Stimulated activated naive B cell treated with anti-CD40 and anti-IgM and Interleukin-4, amounts not matched to agents 10 μg/mL and 1 μg/mL and 100 μg/mL, for 72 hours (primary cell): Measurements from ENCODE around the gene ARL4D.

Source experiments
- ATAC-seq, 2 donors: fragments of 150-1000 bp; cut with Tn5 transposase; replicated peaks; 2 replicates each; pipeline ENCODE4 v1.10.0; 2021; ENCODE audit warnings: moderate library complexity in 1 of 2
- DNase-seq: peaks from one replicate; pipeline ENCODE4 v3.0.0; 2021
- H3K27ac Mint-ChIP-seq: one replicate; pipeline ENCODE4 v1.8.0; 2022; ENCODE audit warnings: mild to moderate bottlenecking, mixed read lengths
- H3K27me3 Mint-ChIP-seq, 2 donors: one replicate each; pipeline ENCODE4 v1.8.0; 2022; ENCODE audit warnings: mixed read lengths in 2 of 2
- H3K36me3 Mint-ChIP-seq, 2 donors: one replicate each; pipeline ENCODE4 v1.8.0; 2022; ENCODE audit warnings: mixed read lengths in 2 of 2, mild to moderate bottlenecking in 1 of 2
- H3K4me1 Mint-ChIP-seq, 2 donors: one replicate each; pipeline ENCODE4 v1.8.0; 2022; ENCODE audit warnings: mixed read lengths in 2 of 2, mild to moderate bottlenecking in 1 of 2
- H3K4me3 Mint-ChIP-seq, 2 donors: one replicate each; pipeline ENCODE4 v1.8.0; 2022; ENCODE audit warnings: mild to moderate bottlenecking in 2 of 2, mixed read lengths in 2 of 2, moderate library complexity in 1 of 2
- H3K9me3 Mint-ChIP-seq, 2 donors: one replicate each; pipeline ENCODE4 v1.8.0; 2022; ENCODE audit warnings: mixed read lengths in 2 of 2, mild to moderate bottlenecking in 1 of 2

ARL4D gene

GRCh38 chr17:43377056-43377810 is 21.6 kb upstream of the ARL4D start:
- H3K27me3 Mint-ChIP-seq, result no peaks in the 10 kb centered on the region
- H3K36me3 Mint-ChIP-seq, result peaks cover 5 to 25% of the 10 kb centered on the region in 2 donors
- peak overlapping the region; percentile 31 for H3K27ac Mint-ChIP-seq
- H3K4me1 Mint-ChIP-seq, result peaks cover 19 to 20% of the 10 kb centered on the region in 2 donors
- H3K9me3 Mint-ChIP-seq, result peaks cover 10% of the 10 kb centered on the region in 2 donors
- DNase-seq, result no peak
- H3K4me3 Mint-ChIP-seq, result no peak overlapping the region
- ATAC-seq, result no peak

- peaks cover 5 to 25% of the 10 kb centered on the region in 2 donors for H3K36me3 Mint-ChIP-seq
- DNase-seq, result no peak
- no peak overlapping the region for H3K4me3 Mint-ChIP-seq
- no peak for ATAC-seq
- peak overlapping the region; percentile 75 for H3K27ac Mint-ChIP-seq
- H3K27me3 Mint-ChIP-seq, result no peaks in the 10 kb centered on the region
- H3K4me1 Mint-ChIP-seq, result peaks cover 4 to 14% of the 10 kb centered on the region in 2 donors
- H3K9me3 Mint-ChIP-seq, result peaks cover 10% of the 10 kb centered on the region in 2 donors
These were observed 20.0 kb upstream of the ARL4D start for GRCh38 chr17:43378766-43379165.

GRCh38 chr17:43380307-43380706 is 18.5 kb upstream of the ARL4D start:
- Mint-ChIP-seq H3K27ac (no peak overlapping the region), H3K4me3 (no peak overlapping the region), H3K9me3 (peaks cover 10% of the 10 kb centered on the region in 2 donors), H3K27me3 (no peaks in the 10 kb centered on the region), H3K4me1 (peaks cover 2 to 12% of the 10 kb centered on the region in 2 donors), H3K36me3 (peaks cover 5 to 25% of the 10 kb centered on the region in 2 donors)
- ATAC-seq (no peak), DNase-seq (no peak)

GRCh38 chr17:43381204-43381603 is 17.6 kb upstream of the ARL4D start:
- peaks cover 5 to 25% of the 10 kb centered on the region in 2 donors for H3K36me3 Mint-ChIP-seq
- ATAC-seq (no peak), DNase-seq (no peak)
- H3K4me1 Mint-ChIP-seq, result peaks cover 11 to 16% of the 10 kb centered on the region in 2 donors
- H3K27ac Mint-ChIP-seq, result no peak overlapping the region
- no peaks in the 10 kb centered on the region for H3K27me3 Mint-ChIP-seq
- peaks cover 10% of the 10 kb centered on the region in 2 donors for H3K9me3 Mint-ChIP-seq
- no peak overlapping the region for H3K4me3 Mint-ChIP-seq

GRCh38 chr17:43381621-43382020 is 17.2 kb upstream of the ARL4D start:
- Mint-ChIP-seq H3K4me1 (peaks cover 11 to 16% of the 10 kb centered on the region in 2 donors), H3K27me3 (no peaks in the 10 kb centered on the region), H3K27ac (no peak overlapping the region), H3K36me3 (peaks cover 5 to 25% of the 10 kb centered on the region in 2 donors), H3K4me3 (no peak overlapping the region), H3K9me3 (peaks cover 10% of the 10 kb centered on the region in 2 donors)
- no peak for ATAC-seq
- DNase-seq, result no peak

GRCh38 chr17:43382776-43383175 is 16.0 kb upstream of the ARL4D start:
- H3K9me3 Mint-ChIP-seq, result peaks cover 10% of the 10 kb centered on the region in 2 donors
- H3K4me1 Mint-ChIP-seq, result peaks cover 19 to 23% of the 10 kb centered on the region in 2 donors
- H3K27me3 Mint-ChIP-seq, result no peaks in the 10 kb centered on the region
- DNase-seq, result no peak
- ATAC-seq, result no peak
- no peak overlapping the region for H3K27ac Mint-ChIP-seq
- H3K36me3 Mint-ChIP-seq, result peaks cover 5 to 25% of the 10 kb centered on the region in 2 donors
- H3K4me3 Mint-ChIP-seq, result no peak overlapping the region

- Mint-ChIP-seq H3K9me3 (peaks cover 10% of the 10 kb centered on the region in 2 donors), H3K4me1 (peaks cover 19 to 23% of the 10 kb centered on the region in 2 donors), H3K27ac (peak overlapping the region; percentile 68), H3K4me3 (no peak overlapping the region), H3K36me3 (peaks cover 5 to 25% of the 10 kb centered on the region in 2 donors), H3K27me3 (no peaks in the 10 kb centered on the region)
- DNase-seq (no peak), ATAC-seq (no peak)
These were observed 15.4 kb upstream of the ARL4D start for GRCh38 chr17:43383372-43383771.

GRCh38 chr17:43383826-43384475 is 14.8 kb upstream of the ARL4D start:
- Mint-ChIP-seq H3K4me3 (no peak overlapping the region), H3K36me3 (peaks cover 5 to 21% of the 10 kb centered on the region in 2 donors), H3K9me3 (peaks cover 10% of the 10 kb centered on the region in 2 donors), H3K4me1 (peaks cover 19 to 24% of the 10 kb centered on the region in 2 donors), H3K27ac (peak overlapping the region; percentile 68), H3K27me3 (no peaks in the 10 kb centered on the region)
- ATAC-seq (no peak), DNase-seq (no peak)

- no peak for ATAC-seq
- H3K27me3 Mint-ChIP-seq, result no peaks in the 10 kb centered on the region
- H3K4me3 Mint-ChIP-seq, result no peak overlapping the region
- DNase-seq, result no peak
- H3K4me1 Mint-ChIP-seq, result peaks cover 23 to 25% of the 10 kb centered on the region in 2 donors
- no peak overlapping the region for H3K27ac Mint-ChIP-seq
- H3K9me3 Mint-ChIP-seq, result peaks cover 10% of the 10 kb centered on the region in 2 donors
- H3K36me3 Mint-ChIP-seq, result peaks cover 5 to 21% of the 10 kb centered on the region in 2 donors
These were observed 14.3 kb upstream of the ARL4D start for GRCh38 chr17:43384476-43384862.

- H3K27ac Mint-ChIP-seq, result peak overlapping the region; percentile 73
- peaks cover 29 to 31% of the 10 kb centered on the region in 2 donors for H3K4me1 Mint-ChIP-seq
- peaks cover 5 to 14% of the 10 kb centered on the region in 2 donors for H3K36me3 Mint-ChIP-seq
- peaks cover 4% of the 10 kb centered on the region in 2 donors for H3K9me3 Mint-ChIP-seq
- DNase-seq (no peak), ATAC-seq (no peak)
- no peaks in the 10 kb centered on the region for H3K27me3 Mint-ChIP-seq
- no peak overlapping the region for H3K4me3 Mint-ChIP-seq
These were observed 13.6 kb upstream of the ARL4D start for GRCh38 chr17:43385046-43385831.

- peaks cover 29 to 31% of the 10 kb centered on the region in 2 donors for H3K4me1 Mint-ChIP-seq
- no peaks in the 10 kb centered on the region for H3K27me3 Mint-ChIP-seq
- no peaks in the 10 kb centered on the region for H3K9me3 Mint-ChIP-seq
- no peaks in the 10 kb centered on the region for H3K36me3 Mint-ChIP-seq
- ATAC-seq (peak; percentile 80 to 83), DNase-seq (peak; percentile 91)
- H3K27ac Mint-ChIP-seq, result peak overlapping the region; percentile 97
- peak overlapping the region; percentile 87 to 92 for H3K4me3 Mint-ChIP-seq
These were observed 10.3 kb upstream of the ARL4D start for GRCh38 chr17:43388359-43389045.

- Mint-ChIP-seq H3K4me3 (peak overlapping the region; percentile 87 to 92), H3K4me1 (peaks cover 30 to 36% of the 10 kb centered on the region in 2 donors), H3K27ac (peak overlapping the region; percentile 97), H3K36me3 (no peaks in the 10 kb centered on the region), H3K27me3 (no peaks in the 10 kb centered on the region), H3K9me3 (no peaks in the 10 kb centered on the region)
- DNase-seq (peak; percentile 76), ATAC-seq (peak; percentile 85 to 87)
These were observed 9.5 kb upstream of the ARL4D start for GRCh38 chr17:43389046-43389947.

- no peak for ATAC-seq
- peaks cover 15 to 21% of the 10 kb centered on the region in 2 donors for H3K4me1 Mint-ChIP-seq
- no peaks in the 10 kb centered on the region for H3K27me3 Mint-ChIP-seq
- no peak for DNase-seq
- H3K36me3 Mint-ChIP-seq, result no peaks in the 10 kb centered on the region
- H3K9me3 Mint-ChIP-seq, result no peaks in the 10 kb centered on the region
- H3K27ac Mint-ChIP-seq, result peak overlapping the region; percentile 68
- H3K4me3 Mint-ChIP-seq, result no peak overlapping the region
These were observed 6.4 kb upstream of the ARL4D start for GRCh38 chr17:43392397-43392796.
